Lower lobe of right lung (tissue), 2 donors: ENCODE data around the gene ECHDC3. TPM values are rescaled to one million over a fixed set of nuclear protein-coding genes. Genes with fewer than 3 reads are reported as not detected.
A peak's percentile ranks its signal among the peaks of the same experiment; 100 is the strongest.

Source experiments
- ATAC-seq, 2 donors: fragments of 200-7000 bp; cut with Tn5 transposase; one replicate each; pipeline ENCODE4 v1.9.1; 2020 to 2022; ENCODE audit warnings: mild to moderate bottlenecking in 2 of 2, moderate library complexity in 2 of 2
- DNase-seq: peaks from one replicate; pipeline ENCODE4 v3.0.0-alpha.2; 2020
- H3K27ac ChIP-seq: fragments of 200-600 bp; one replicate; pipeline ENCODE4 v1.8.0; 2022
- H3K27me3 ChIP-seq: fragments of 200-600 bp; one replicate; pipeline ENCODE4 v1.8.0; 2022; ENCODE audit warnings: low read depth
- H3K36me3 ChIP-seq: fragments of 200-600 bp; one replicate; pipeline ENCODE4 v1.8.0; 2022; ENCODE audit warnings: mild to moderate bottlenecking
- H3K4me1 ChIP-seq: fragments of 200-600 bp; one replicate; pipeline ENCODE4 v1.8.0; 2022
- H3K4me3 ChIP-seq: fragments of 200-600 bp; one replicate; pipeline ENCODE4 v1.8.0; 2022; ENCODE audit warnings: mild to moderate bottlenecking
- H3K9me3 ChIP-seq: fragments of 200-600 bp; one replicate; pipeline ENCODE4 v1.8.0; 2022
- intact Hi-C: fragments of 100-400 bp; cut with DNase I; formaldehyde crosslinking; loops from one replicate; pipeline ENCODE4 v1.11.0; 2022
- total RNA-seq: library from RNA; stranded (reverse); fragmentation: NEBNext Ultra II Directional; extraction: Animal tissue kit (Norgen Biotek cat#: 25700); gene quantifications from one replicate; pipeline ENCODE4 v1.2.1, GENCODE V29; 2021
- TF ChIP-seq, protein P1 (sequence below): fragments of 200-600 bp; IDR thresholded peaks from one replicate; pipeline ENCODE4 v1.8.0; 2022; ENCODE audit warnings: antibody characterized with exemption, mild to moderate bottlenecking
- donor health status: DM: no; HTN: yes; CAD: no; lungs with severe emphysema.

Gene ECHDC3
- total RNA-seq, 1 donor from 2014 or later = 29.5 TPM

DNA sequence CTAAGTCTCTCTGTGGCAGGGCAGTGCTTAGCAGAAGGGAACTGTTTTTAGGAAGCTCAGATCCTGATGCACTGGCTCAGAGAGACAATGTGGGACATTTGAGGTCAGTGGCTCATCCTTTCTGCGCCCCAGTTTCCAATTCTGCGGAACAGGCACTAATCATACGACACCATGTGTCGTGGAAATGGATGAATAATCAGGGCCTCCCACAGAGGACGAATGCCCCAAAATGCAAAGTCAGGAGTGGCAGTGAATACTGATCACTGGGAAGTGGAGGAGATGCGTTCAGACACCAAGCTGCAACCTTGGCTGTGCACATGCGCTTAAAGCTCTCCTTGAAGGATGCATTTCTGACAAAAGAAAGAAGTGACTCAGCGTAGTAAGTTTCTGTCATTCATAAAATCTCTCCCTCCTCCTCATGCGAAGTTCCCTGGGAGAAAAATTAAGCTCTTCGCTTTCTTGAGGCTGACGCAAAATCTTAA is 21.9 kb upstream of the ECHDC3 start:
- Histone ChIP-seq H3K27me3 (no peaks in the 10 kb centered on the region), H3K9me3 (peaks cover 5% of the 10 kb centered on the region), H3K4me3 (no peak overlapping the region), H3K36me3 (no peaks in the 10 kb centered on the region), H3K4me1 (no peaks in the 10 kb centered on the region), H3K27ac (no peak overlapping the region)
- peak; percentile 31 to 47 for ATAC-seq
- intact Hi-C loops = loop anchor here (10.0 kb wide), 1 partner anchor 206 kb away; no protein-coding TSS in a partner anchor
- TF ChIP-seq, protein P1, sequence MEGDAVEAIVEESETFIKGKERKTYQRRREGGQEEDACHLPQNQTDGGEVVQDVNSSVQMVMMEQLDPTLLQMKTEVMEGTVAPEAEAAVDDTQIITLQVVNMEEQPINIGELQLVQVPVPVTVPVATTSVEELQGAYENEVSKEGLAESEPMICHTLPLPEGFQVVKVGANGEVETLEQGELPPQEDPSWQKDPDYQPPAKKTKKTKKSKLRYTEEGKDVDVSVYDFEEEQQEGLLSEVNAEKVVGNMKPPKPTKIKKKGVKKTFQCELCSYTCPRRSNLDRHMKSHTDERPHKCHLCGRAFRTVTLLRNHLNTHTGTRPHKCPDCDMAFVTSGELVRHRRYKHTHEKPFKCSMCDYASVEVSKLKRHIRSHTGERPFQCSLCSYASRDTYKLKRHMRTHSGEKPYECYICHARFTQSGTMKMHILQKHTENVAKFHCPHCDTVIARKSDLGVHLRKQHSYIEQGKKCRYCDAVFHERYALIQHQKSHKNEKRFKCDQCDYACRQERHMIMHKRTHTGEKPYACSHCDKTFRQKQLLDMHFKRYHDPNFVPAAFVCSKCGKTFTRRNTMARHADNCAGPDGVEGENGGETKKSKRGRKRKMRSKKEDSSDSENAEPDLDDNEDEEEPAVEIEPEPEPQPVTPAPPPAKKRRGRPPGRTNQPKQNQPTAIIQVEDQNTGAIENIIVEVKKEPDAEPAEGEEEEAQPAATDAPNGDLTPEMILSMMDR = no peak
- peak; percentile 15 for DNase-seq

DNA sequence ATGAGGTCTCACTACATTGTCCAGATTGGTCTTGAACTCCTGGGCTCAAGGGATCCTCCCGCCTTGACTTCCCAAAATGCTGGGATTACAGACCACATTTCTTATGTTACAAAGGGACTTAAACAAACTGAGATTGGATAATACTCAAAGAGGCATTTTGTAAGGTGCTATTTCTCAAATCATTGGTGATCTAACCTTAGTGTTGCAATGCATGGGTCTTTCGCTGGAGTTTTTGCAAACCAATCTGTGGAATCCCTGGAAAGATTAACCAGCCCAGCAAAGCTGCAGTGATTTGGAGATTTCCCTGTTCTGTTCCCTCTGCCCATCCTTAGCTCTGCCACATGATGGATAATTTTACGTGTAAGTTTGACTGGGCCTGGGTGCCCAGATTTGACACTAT is 20.4 kb upstream of the ECHDC3 start:
- H3K4me1 ChIP-seq = no peaks in the 10 kb centered on the region
- ATAC-seq = no peak
- no peak overlapping the region for H3K4me3 ChIP-seq
- TF ChIP-seq, protein P1 = no peak
- H3K27me3 ChIP-seq = no peaks in the 10 kb centered on the region
- DNase-seq = no peak
- peaks cover 2% of the 10 kb centered on the region for H3K9me3 ChIP-seq
- intact Hi-C loops = loop anchor here (10.0 kb wide), 1 partner anchor 207 kb away; no protein-coding TSS in a partner anchor
- H3K27ac ChIP-seq = no peak overlapping the region
- H3K36me3 ChIP-seq = no peaks in the 10 kb centered on the region

- DNase-seq (no peak), ATAC-seq (no peak)
- Histone ChIP-seq H3K27me3 (no peaks in the 10 kb centered on the region), H3K36me3 (no peaks in the 10 kb centered on the region), H3K4me1 (no peaks in the 10 kb centered on the region), H3K4me3 (no peak overlapping the region), H3K27ac (no peak overlapping the region), H3K9me3 (no peaks in the 10 kb centered on the region)
- TF ChIP-seq, protein P1 = no peak
- intact Hi-C loops = loop anchor here (10.0 kb wide), 1 partner anchor 209 kb away; no protein-coding TSS in a partner anchor
These were observed 18.8 kb upstream of the ECHDC3 start for GRCh38 chr10:11723359-11723758.

- DNase-seq (no peak), ATAC-seq (peak; percentile 60 to 88)
- Histone ChIP-seq H3K36me3 (no peaks in the 10 kb centered on the region), H3K4me3 (no peak overlapping the region), H3K4me1 (no peaks in the 10 kb centered on the region), H3K9me3 (no peaks in the 10 kb centered on the region), H3K27ac (no peak overlapping the region), H3K27me3 (no peaks in the 10 kb centered on the region)
- TF ChIP-seq, protein P1 = peak; percentile 75
- intact Hi-C loops = loop anchor here (10.0 kb wide), 1 partner anchor 210 kb away; no protein-coding TSS in a partner anchor
These were observed 17.0 kb upstream of the ECHDC3 start for GRCh38 chr10:11724938-11725776.

DNA sequence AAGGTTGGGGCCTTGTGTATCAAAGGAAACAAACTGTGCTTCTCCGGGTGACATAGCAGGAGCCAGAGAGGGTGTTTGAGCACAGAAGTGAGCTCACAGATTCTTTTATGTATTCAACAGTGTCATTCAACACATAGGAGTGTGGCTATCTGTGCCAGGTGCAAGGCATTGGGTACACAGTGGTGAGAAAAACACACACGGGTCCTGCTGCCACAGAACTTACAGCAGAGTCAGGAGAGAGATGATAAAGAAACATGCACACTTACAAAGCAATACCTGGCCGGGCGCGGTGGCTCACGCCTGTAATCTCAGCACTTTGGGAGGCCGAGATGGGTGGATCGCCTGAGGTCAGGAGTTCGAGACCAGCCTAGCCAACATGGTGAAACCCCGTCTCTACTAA is 16.3 kb upstream of the ECHDC3 start:
- no peak for DNase-seq
- H3K36me3 ChIP-seq = no peaks in the 10 kb centered on the region
- TF ChIP-seq, protein P1 = no peak
- no peaks in the 10 kb centered on the region for H3K9me3 ChIP-seq
- H3K4me1 ChIP-seq = no peaks in the 10 kb centered on the region
- no peaks in the 10 kb centered on the region for H3K27me3 ChIP-seq
- intact Hi-C loops = loop anchor here (10.0 kb wide), 1 partner anchor 211 kb away; no protein-coding TSS in a partner anchor
- no peak for ATAC-seq
- H3K4me3 ChIP-seq = no peak overlapping the region
- no peak overlapping the region for H3K27ac ChIP-seq
